Right lobe of liver (tissue), 6 donors: ENCODE data around the gene PIK3CD. TPM values are rescaled to one million over a fixed set of nuclear protein-coding genes. Genes with fewer than 3 reads are reported as not detected.

Experiments used
- ATAC-seq, 4 donors: fragments of 200-7000 bp; cut with Tn5 transposase; one replicate each; pipeline ENCODE4 v1.9.1; 2020; ENCODE audit warnings: mild to moderate bottlenecking in 4 of 4, moderate library complexity in 4 of 4
- DNase-seq, 3 donors: peaks; one replicate each; pipeline ENCODE4 v3.0.0-alpha.2; 2020
- H3K27ac ChIP-seq, 3 donors: fragments of 200-600 bp; one replicate each; pipeline ENCODE4 v1.8.0; 2022
- H3K27me3 ChIP-seq, 2 donors: fragments of 200-600 bp; one replicate each; pipeline ENCODE4 v1.8.0; 2022
- H3K36me3 ChIP-seq, 4 donors: fragments of 200-600 bp; sonication (generic) in 1 of 4; one replicate each; pipeline versions ENCODE4 v1.5.1 to v1.8.0; 2017 to 2022; ENCODE audit warnings: control low read depth in 1 of 4
- H3K4me1 ChIP-seq, 4 donors: fragments of 200-600 bp; sonication (generic) in 1 of 4; one replicate each; pipeline versions ENCODE4 v1.5.1 to v1.8.0; 2017 to 2022; ENCODE audit warnings: control low read depth in 1 of 4
- H3K4me3 ChIP-seq, 3 donors: fragments of 200-600 bp; one replicate each; pipeline ENCODE4 v1.8.0; 2022
- H3K9me3 ChIP-seq, 4 donors: fragments of 200-600 bp; sonication (generic) in 1 of 4; one replicate each; pipeline versions ENCODE4 v1.5.1 to v1.8.0; 2017 to 2022; ENCODE audit warnings: control low read depth in 1 of 4
- POLR2A ChIP-seq: fragments of 450-650 bp; IDR thresholded peaks from one replicate; pipeline ENCODE4 v1.6.1; 2017; ENCODE audit warnings: antibody characterized with exemption, mild to moderate bottlenecking
- WGBS: methylation state at CpG from one replicate; pipeline ENCODE4 v1.1.6; 2018; ENCODE audit warnings: low coverage, low lambda C conversion rate; ENCODE audit not compliant: insufficient coverage; ENCODE audit errors: missing lambda C conversion rate; 5-methylcytosine and 5-hydroxymethylcytosine counted together
- intact Hi-C, 2 donors: fragments of 100-400 bp; cut with DNase I; formaldehyde crosslinking; loops; one replicate each; pipeline versions ENCODE4 v1.11.2 to v1.14.1; 2022
- total RNA-seq, 6 experiments: library from RNA; depleted of rRNA in 2 of 6; stranded (reverse); fragments of >200 nt in 2 of 6; fragmentation: NEBNext Ultra II Directional in 3 of 6; extraction: Animal tissue kit (Norgen Biotek cat#: 25700) in 3 of 6; gene quantifications; one replicate each; pipeline versions ENCODE4 v1.1.0 to v1.2.4, GENCODE V29; 2016 to 2023
- TF ChIP-seq, protein P1 (sequence below), 4 donors: fragments of 200-600 bp in 3 of 4; fragments of 450-650 bp in 1 of 4; IDR thresholded peaks; one replicate each; pipeline versions ENCODE4 v1.5.1 to v1.8.0; 2016 to 2022; ENCODE audit warnings: antibody characterized with exemption in 4 of 4, mild to moderate bottlenecking in 2 of 4
- donor health status: DM: no; HTN: yes; CAD: no.
- donor health status: DM: no; HTN: no; CAD: no.
- donor health status: DM: no; HTN: no; CAD: no.
- donor health status: DM: no; HTN: yes; CAD: no.
- donor health status: DM: no; HTN: yes; CAD: no.

The PIK3CD gene
- total RNA-seq, 6 experiments from 2014 or later: 1.4 to 5.8 (median 2.6) TPM

DNA sequence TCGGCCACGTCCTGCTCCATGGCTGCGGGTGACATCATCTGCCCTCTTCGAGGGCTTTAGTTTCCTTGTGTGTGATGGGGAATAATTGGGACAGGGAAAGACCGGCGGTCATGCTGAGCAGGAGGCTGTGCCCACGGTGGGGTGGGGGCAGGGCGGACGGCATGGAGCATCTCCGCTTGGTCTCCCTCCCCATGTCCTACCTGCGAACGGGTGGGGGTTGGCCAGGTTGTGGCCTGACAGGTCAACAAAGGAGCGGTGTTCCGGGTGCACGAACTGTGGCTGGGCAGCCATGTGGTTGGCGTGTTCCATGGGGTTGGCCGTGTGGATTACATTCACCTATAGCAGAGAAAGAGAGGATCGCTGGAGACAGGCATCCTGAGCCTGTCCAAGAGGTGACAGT lies 80.0 kb downstream of the PIK3CD start:
- no peak for ATAC-seq
- Histone ChIP-seq H3K4me1 (no peaks in the 10 kb centered on the region), H3K4me3 (no peak overlapping the region), H3K9me3 (no peaks in the 10 kb centered on the region), H3K27me3 (no peaks in the 10 kb centered on the region), H3K36me3 (peaks cover 0 to 19% (median 5%) of the 10 kb centered on the region in 4 donors), H3K27ac (no peak overlapping the region)
- 98% methylated on average over 9 of the region's 18 CpGs for WGBS
- no peak for DNase-seq
- intact Hi-C loops: no loop called here
- TF ChIP-seq, protein P1, sequence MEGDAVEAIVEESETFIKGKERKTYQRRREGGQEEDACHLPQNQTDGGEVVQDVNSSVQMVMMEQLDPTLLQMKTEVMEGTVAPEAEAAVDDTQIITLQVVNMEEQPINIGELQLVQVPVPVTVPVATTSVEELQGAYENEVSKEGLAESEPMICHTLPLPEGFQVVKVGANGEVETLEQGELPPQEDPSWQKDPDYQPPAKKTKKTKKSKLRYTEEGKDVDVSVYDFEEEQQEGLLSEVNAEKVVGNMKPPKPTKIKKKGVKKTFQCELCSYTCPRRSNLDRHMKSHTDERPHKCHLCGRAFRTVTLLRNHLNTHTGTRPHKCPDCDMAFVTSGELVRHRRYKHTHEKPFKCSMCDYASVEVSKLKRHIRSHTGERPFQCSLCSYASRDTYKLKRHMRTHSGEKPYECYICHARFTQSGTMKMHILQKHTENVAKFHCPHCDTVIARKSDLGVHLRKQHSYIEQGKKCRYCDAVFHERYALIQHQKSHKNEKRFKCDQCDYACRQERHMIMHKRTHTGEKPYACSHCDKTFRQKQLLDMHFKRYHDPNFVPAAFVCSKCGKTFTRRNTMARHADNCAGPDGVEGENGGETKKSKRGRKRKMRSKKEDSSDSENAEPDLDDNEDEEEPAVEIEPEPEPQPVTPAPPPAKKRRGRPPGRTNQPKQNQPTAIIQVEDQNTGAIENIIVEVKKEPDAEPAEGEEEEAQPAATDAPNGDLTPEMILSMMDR (IDR thresholded peaks at IDR 0.05): no peak
- no peak for TF ChIP-seq POLR2A

DNA sequence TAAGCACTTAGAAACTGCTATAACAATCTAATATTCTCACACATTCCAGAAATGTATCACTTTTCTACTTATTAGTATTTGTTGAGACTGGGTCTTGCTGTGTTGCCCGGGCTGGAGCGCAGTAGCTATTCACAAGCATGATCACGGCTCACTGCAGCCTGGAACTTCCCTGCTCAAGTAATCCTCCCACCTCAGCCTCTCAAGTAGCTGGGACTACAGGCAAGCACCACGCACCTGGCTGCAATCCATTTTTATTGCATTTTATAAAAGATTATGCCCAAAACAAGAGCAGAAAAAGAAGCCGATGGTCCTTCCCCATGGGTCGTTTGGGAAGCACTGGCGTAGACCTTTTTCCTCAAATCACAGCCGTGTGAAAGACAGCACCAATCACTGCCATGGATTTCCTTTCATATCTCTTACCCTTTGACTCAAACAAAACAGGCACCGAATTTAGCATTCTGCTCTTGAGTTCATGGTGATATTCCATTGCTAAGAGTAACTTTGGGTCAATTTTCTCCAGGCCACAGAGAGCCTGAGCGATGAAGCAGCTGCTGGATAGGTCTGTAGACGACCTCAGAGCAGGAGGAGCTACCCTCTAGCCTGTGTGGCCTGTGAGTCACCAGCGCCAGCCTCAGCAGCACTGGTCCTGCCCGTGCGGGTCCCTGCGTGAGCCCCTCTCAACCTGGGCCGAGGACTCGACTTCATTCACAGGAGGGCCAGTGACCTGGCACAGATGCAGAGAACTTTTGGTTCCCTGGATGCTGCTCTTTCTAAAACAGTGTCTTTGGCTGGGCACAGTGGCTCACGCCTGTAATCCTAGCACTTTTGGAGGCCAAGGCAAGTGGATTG lies 80.8 kb downstream of the PIK3CD start:
- intact Hi-C loops: no loop called here
- Histone ChIP-seq H3K27ac (no peak overlapping the region), H3K27me3 (no peaks in the 10 kb centered on the region), H3K4me1 (no peaks in the 10 kb centered on the region), H3K9me3 (no peaks in the 10 kb centered on the region), H3K36me3 (peaks cover 0 to 19% (median 5%) of the 10 kb centered on the region in 4 donors), H3K4me3 (no peak overlapping the region)
- no peak for DNase-seq
- WGBS: 79% methylated on average over 11 of the region's 18 CpGs
- TF ChIP-seq, protein P1 (IDR thresholded peaks at IDR 0.05): no peak
- TF ChIP-seq POLR2A: no peak
- peak in 2 of 4 donors; percentile 26 to 28 for ATAC-seq

DNA sequence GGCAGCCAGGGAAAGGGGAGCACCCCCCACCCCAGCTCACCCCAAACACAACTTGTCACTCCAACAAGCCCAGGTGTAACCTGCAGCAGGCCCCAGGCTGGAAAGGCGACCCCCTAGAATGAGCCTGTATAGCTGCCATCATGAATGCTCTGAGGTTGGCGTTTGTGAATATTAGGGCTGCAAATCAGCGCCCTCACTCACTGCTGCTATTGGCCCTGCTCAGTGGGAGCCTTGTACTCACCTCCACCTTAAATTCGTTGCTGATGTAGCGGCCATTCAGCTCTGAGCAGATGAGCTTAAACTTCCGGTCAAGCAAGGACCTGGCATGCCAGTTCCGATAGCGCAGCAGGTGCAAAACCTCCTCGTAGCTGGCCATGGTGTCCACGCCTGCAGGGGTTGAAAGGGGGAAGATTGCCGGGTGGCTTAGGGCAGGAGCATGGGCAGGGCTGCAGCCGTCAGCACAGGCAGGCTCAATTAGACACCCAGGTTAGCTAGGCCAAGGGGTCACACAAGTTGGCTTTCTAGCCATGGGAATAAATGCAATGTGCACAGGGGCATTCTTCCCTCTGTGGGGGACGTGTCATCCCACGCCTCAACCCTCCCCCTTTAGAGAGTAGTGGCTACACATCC lies 81.7 kb downstream of the PIK3CD start:
- intact Hi-C loops: no loop called here
- Histone ChIP-seq H3K4me3 (no peak overlapping the region), H3K27ac (no peak overlapping the region), H3K4me1 (no peaks in the 10 kb centered on the region), H3K9me3 (no peaks in the 10 kb centered on the region), H3K27me3 (no peaks in the 10 kb centered on the region), H3K36me3 (peaks cover 0 to 19% (median 5%) of the 10 kb centered on the region in 4 donors)
- ATAC-seq (no peak), DNase-seq (no peak)
- TF ChIP-seq POLR2A: no peak
- TF ChIP-seq, protein P1 (IDR thresholded peaks at IDR 0.05): no peak
- WGBS: 100% methylated on average over 6 of the region's 14 CpGs

DNA sequence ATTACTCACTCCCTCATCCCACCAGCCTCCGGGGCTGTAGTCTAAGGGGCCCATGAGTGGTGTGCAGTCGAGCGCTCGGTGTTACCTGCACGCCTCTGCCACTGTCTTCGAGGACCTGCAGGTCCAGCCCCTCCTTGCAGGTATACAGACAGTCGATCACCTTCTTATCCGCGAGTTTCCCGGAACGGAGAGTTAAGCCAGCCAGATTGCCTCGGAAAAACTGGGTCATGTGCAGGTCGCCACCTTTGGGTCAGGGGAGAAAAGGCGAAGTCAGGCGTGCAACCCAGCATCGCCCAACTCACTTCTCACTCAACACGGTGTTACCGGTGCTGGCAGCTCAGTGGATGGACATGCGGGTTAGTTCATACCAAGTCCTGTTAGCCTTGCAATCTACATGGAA lies 84.3 kb downstream of the PIK3CD start:
- Histone ChIP-seq H3K4me3 (no peak overlapping the region), H3K27me3 (no peaks in the 10 kb centered on the region), H3K4me1 (no peaks in the 10 kb centered on the region), H3K36me3 (peaks cover 0 to 15% (median 5%) of the 10 kb centered on the region in 4 donors), H3K9me3 (no peaks in the 10 kb centered on the region), H3K27ac (no peak overlapping the region)
- ATAC-seq (no peak), DNase-seq (no peak)
- TF ChIP-seq, protein P1 (IDR thresholded peaks at IDR 0.05): no peak
- no peak for TF ChIP-seq POLR2A
- 95% methylated on average over 13 of the region's 19 CpGs for whole genome bisulfite sequencing
- intact Hi-C loops: no loop called here
